NCI-H128 (cell line): Measurements from ENCODE around the gene LEFTY1.
"Not testable (repeated sequence)": the region's sequence is repeated elsewhere in the genome, so short reads cannot be mapped to it uniquely, and the experiment has no call there.

ENCODE experiments used
- DNase-seq: peaks from one replicate; lab custom pipeline; 2025; ENCODE audit not compliant: unreplicated experiment; lab: John Stamatoyannopoulos, UW

LEFTY1 gene

DNA sequence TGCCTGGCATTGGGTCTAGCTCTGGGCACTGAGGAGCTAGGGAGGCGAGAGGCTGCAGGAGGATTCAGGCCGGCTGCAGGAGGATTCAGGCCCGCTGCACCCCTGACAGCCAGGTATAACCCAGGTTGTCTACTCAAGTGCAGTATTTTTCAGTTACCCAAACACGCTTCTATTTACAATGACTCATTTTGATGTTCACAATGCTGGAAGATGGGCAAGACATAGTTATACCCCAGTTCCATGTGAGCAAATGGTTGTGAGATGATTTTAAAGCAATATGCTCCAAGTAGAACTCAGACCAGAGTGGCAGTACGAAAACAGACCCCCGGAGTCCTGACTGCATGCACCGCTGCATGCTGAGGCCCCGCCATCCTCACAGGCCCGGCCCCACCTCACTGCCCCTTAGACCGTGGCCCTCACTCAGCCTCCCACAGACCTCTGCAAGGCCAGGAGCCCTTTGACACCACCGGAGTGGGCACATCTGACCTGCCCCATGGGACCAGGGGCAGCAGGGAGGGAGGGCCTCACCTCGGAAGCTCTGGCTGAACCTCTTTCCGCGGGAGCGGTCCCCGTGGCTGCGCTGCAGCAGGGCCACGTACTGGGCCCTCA, 553 bp downstream of the LEFTY1 start:
- DNase-seq, result no peak

DNA sequence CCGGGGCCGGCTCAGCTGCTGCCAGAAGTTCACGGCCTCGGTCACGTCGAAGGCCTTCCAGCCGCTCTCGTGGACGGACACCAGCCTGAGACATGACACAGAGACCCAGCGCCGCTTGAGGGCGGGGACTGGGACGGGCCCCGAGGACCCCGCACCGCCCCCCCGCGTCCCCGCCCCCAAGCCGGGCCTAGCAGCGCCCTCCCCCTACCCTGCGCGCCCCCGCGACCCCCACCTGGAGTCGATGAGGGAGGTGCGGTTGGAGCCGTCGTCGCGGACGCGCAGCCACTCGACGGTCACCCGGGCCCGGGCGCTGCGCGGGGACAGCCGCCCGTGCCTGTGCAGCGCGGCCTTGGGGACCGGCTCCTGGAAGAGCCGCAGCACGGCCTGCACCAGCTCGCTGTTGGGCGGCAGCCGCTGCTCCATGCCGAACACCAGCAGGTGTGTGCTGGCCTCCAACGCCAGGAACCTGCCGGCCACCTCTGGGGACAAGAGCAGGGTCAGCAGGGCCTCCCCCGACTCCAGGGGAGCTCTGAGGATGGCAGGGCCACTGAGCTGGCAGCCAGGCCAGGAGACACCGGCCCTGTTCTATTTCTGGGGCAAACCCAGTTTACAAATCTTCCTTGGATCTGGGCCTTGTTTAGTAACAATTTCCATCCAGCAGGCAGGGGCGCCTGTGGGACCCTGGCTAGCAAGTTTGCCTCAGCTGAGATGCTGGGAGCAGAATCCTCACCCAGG, 1.2 kb downstream of the LEFTY1 start:
- DNase-seq, result not testable (repeated sequence)

DNA sequence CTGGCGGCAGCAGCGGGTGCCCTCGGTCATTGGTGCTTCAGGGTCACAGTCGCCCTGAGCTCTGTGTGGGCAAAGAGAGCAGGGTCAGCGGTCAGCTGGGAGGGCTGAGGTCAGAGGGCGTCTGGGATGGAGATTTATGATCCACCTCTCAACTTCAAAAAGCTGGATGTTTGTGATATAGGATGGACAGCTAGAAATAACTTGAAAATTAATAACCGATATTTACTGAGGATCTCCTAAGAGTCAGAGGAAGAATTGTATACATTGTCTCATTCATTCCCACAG, 2.0 kb downstream of the LEFTY1 start:
- DNase-seq, result no peak

- no peak for DNase-seq
Observed at GRCh38 chr1:225886159-225887029, 2.6 kb downstream of the LEFTY1 start.

- no peak for DNase-seq
Observed at GRCh38 chr1:225885336-225885735, 3.6 kb downstream of the LEFTY1 start.

DNA sequence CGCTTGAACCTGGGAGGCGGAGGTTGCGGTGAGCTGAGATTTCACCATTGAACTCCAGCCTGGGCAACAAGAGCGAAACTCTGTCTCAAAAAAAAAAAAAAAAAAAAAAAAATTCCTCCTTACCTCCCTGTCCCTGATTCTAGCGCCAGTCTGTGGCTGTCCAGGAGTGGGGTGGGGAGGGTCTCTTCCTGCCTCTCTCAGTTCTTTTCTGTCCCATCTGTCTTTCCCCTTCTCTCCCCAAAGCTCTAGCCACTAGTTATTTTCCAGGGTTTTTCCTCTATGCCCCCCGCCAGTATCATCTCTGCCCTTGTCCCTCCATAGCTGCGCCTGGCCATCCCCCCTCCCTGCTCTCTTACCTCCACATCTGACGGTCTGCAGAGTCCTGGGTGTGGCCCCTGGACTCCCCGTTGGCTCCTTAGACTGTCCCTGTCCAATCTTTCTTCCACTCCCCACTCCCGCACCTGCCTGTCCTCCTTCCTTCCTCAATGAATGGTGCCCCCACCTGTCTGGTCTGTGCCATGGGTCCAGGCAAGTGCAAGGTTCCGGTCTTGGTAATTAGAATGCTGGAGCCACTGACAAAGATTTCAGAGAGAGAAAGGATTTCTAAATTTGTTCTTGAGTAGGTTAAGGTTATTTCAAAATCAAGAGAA, 5.2 kb downstream of the LEFTY1 start:
- no peak for DNase-seq

DNA sequence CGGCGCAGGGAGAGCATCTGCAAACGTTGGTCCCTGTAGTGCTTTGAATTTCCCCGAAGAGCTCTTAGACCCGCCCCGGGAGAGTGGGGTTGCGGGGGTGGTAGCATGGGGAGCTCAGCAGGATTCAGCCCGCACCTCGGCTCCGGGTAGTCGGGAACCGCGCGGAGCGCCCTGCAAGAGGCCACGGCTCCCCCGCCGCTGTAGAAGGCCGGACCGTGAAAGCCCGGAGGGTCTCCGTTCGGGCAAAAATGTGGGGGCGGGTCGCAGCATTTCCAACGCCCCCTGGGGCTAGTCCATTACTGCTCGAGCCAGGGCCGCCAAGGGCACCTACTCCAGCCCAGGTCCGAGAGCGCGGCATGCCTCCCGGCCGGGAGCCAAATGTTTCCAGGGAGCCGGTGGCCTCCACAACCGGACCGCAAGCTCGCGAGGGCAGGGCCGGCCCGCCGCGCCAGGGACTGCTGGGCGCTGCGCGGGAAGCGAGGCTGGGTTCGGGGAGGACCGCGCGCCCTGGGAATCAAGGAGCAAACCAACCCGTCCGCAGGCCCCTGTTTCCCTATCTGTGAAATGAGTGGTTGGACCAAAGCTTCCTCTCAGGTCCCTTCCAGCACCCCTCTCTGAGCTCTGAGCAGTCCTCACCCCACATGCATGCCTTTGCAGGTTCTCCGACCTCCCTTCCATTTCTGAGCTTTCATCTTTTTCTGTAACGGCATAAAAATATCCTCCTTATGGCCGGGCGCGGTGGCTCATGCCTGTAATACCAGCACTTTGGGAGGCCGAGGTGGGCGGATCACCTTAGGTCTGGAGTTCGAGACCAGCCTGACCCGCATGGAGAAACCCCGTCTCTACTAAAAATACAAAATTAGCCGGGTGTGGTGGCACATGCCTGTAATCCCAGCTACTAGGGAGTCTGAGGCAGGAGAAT, 6.0 kb downstream of the LEFTY1 start:
- no peak for DNase-seq

DNA sequence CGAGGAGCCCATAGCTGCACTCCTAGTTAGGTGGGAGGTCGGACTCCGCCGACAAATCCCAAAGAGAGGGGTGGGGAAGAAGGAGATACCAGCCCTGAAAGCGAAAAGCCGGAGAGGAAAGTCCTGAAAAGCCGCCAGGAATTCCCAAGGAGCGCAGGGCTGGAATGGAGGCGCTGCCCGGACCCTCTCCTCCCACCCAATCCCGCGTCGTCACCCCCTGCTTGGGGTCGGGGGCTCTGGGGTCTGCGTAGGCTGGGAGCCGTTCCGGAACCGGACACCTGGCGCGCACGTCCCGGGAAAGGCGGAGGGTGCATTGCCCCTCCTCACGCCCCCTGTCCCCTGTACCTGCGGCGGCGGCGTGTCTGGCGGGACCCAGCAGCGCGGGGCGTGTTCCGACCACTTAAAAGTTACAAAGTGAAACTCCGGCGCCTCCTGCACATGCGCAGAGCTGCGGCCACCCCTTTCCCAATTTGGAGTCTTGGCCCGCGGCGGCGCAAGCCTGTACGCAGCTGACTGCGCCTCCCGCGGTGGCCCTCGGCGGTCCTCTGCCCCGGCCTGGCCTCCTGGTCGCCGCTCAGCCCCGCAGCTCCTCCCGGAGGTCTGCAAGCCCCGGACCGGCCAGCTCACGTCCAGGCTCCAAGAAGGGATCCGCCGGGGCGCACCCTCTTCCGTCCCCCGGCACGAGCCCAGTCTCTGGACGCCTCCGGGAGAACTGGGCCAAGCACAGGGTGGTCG, 6.8 kb downstream of the LEFTY1 start, which contains the start of gene TMEM63A:
Gene TMEM63A, minus strand, starts transcription at position 422 of the 735 bp plus-strand sequence. CDS start 4,800 bp downstream, outside the sequence.
- no peak for DNase-seq

DNA sequence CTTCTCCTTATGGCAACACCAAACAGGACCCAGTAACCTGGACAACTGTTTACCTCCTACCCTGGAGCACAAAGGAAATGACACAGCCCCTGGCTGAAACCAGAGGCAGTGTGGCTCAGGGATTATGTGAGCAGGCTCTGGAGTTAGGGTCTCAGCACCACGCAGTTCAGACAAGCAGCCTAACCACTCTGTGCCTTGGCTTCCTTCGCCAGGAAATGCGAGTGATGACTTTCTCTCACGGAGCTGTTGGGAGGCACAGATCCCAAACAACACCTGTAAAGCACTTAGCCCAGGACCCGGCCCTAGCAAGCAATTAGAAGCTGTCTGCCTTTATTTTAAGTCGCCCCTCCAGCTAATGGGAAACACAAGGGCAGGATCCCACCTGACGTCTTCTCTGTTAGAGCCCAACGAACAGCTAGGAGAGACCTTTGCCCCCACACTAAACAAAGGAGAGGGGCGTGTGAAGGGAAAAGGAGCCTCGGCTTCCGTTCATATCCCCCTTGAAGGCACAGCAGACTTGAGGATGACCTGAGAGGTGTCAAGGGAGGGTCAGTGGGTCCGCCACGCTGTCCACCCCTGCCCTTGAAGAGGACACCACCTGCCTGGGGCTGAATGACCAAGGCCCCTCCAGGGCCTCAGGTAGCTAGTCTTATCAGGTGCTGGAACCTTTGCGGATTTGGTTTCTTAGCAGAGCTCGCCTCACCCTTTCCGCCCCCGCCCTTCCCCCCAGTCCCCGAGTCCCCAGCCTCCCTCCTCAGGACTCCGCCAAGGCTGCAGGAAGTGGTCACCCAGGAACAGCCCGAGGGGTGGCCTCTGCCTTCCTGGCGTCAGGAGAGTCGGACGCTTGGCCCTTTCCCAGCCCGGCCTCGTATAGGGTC, 7.6 kb downstream of the LEFTY1 start:
- DNase-seq, result no peak

DNA sequence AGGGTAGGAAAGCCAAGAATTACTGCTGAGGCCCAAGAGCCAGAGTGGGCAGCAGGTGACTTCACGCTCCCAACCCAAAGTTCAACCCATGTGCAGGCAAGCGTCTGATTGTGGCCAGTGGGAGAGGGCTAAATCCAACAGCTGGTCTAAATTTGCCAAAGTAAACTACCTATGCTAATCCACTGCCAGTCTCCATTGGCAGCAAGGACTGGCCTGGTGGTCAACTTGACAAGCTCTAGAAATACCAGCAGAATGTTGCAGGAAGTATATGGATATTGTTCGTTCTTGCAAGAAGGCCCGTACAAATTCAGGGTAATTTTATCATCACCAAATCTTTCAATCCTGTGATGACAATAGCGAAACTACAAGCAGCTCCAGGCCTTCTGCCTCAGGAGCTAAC, 8.3 kb downstream of the LEFTY1 start:
- no peak for DNase-seq

- no peak for DNase-seq
Observed at GRCh38 chr1:225880222-225880588, 8.7 kb downstream of the LEFTY1 start.

GRCh38 chr1:225879521-225880221, 9.3 kb downstream of the LEFTY1 start:
- DNase-seq, result no peak

- DNase-seq, result no peak
Observed at GRCh38 chr1:225878282-225878681, 10.7 kb downstream of the LEFTY1 start.

- no peak for DNase-seq
Observed at GRCh38 chr1:225877580-225877979, 11.4 kb downstream of the LEFTY1 start.

- no peak for DNase-seq
Observed at GRCh38 chr1:225876900-225877510, 11.9 kb downstream of the LEFTY1 start.

GRCh38 chr1:225875044-225875815, 13.7 kb downstream of the LEFTY1 start:
- DNase-seq, result no peak

- DNase-seq, result no peak
Observed at GRCh38 chr1:225874431-225874830, 14.5 kb downstream of the LEFTY1 start.
